NT2/D1 (cell line): ENCODE data around the gene TSHR.

Experiments used
- SUZ12 ChIP-seq: IDR thresholded peaks from 2 replicates; pipeline ENCODE4 v1.6.1; 2011; ENCODE audit not compliant: insufficient read length, insufficient read depth; ENCODE audit errors: extremely low read depth
- YY1 ChIP-seq: IDR thresholded peaks from 2 replicates; pipeline ENCODE4 v1.6.1; 2011; ENCODE audit not compliant: insufficient read length, insufficient read depth

- TF ChIP-seq YY1: no peak
- TF ChIP-seq SUZ12: no peak
Observed at GRCh38 chr14:80955416-80955941, at the start of gene TSHR.
